Panc1 (cell line): ENCODE results near the gene GTPBP10. TPM values are rescaled to one million over a fixed set of nuclear protein-coding genes. Genes with fewer than 3 reads are reported as not detected.

ENCODE experiments used
- ATAC-seq: fragments of 200-7000 bp; cut with Tn5 transposase; 2 replicates; pipeline ENCODE4 v1.9.1; 2020; ENCODE audit warnings: mild to moderate bottlenecking, moderate library complexity
- BruUV-seq: library from RNA; stranded (reverse); fragments of 400-500 nt; replicated peaks from 2 replicates; lab custom pipeline; 2021; lab: Mats Ljungman, UMichigan
- CTCF ChIA-PET: fragments of 300-600 bp; sonication (Branson Sonifier 250); formaldehyde crosslinking; loops from one replicate; lab custom pipeline; 2022; ENCODE audit warnings: antibody characterized with exemption; lab: Charles Lee
- POLR2A ChIA-PET: fragments of 300-600 bp; sonication (Branson Sonifier 250); formaldehyde crosslinking; loops from one replicate; lab custom pipeline; 2022; ENCODE audit warnings: antibody characterized with exemption; lab: Charles Lee
- DNase-seq: peaks from one replicate; pipeline ENCODE4 v3.0.0-alpha.2; 2010; ENCODE audit warnings: low read depth, low spot score
- H3K27ac ChIP-seq: 2 replicates; pipeline ENCODE4 v1.5.1; 2011; ENCODE audit warnings: mild to moderate bottlenecking, low read length, inconsistent platforms
- H3K27me3 ChIP-seq: fragments of 200-500 bp; sonication (Bioruptor generic); 2 replicates; pipeline ENCODE4 v1.6.0; 2014; ENCODE audit warnings: low read length, inconsistent platforms; ENCODE audit not compliant: control insufficient read depth, insufficient read depth
- H3K36me3 ChIP-seq: fragments of 200-500 bp; sonication (Bioruptor generic); 2 replicates; pipeline ENCODE4 v1.5.1; 2014; ENCODE audit warnings: inconsistent platforms, mild to moderate bottlenecking, low read length, moderate library complexity; ENCODE audit not compliant: control insufficient read depth, insufficient read depth
- H3K4me1 ChIP-seq: 2 replicates; pipeline ENCODE4 v1.5.1; 2011; ENCODE audit warnings: inconsistent platforms, mild to moderate bottlenecking, low read length, moderate library complexity; ENCODE audit not compliant: control insufficient read depth, insufficient read depth
- H3K4me3 ChIP-seq, 2 experiments: 2 replicates each; pipeline ENCODE4 v1.5.1; 2011 to 2012; ENCODE audit warnings: low read depth in 2 of 2, low read length in 2 of 2, mild to moderate bottlenecking in 2 of 2, inconsistent platforms in 1 of 2, moderate library complexity in 1 of 2
- H3K9me3 ChIP-seq: fragments of 200-500 bp; sonication (Bioruptor generic); 2 replicates; pipeline ENCODE4 v1.5.1; 2014; ENCODE audit warnings: low read depth, mild to moderate bottlenecking, inconsistent platforms, low read length, moderate library complexity; ENCODE audit not compliant: control insufficient read depth, insufficient read depth
- POLR2AphosphoS5 ChIP-seq: IDR thresholded peaks from 2 replicates; pipeline ENCODE4 v1.6.1; 2012; ENCODE audit warnings: mild to moderate bottlenecking, low read depth, low read length, moderate library complexity
- SIN3A ChIP-seq: IDR thresholded peaks from 2 replicates; pipeline ENCODE4 v1.6.1; 2012; ENCODE audit warnings: low read depth, mild to moderate bottlenecking, low read length, moderate library complexity, borderline replicate concordance; ENCODE audit not compliant: insufficient read depth
- TCF7L2 ChIP-seq: IDR thresholded peaks from 2 replicates; pipeline ENCODE4 v1.6.1; 2011; ENCODE audit warnings: mild to moderate bottlenecking, low read depth, low read length, inconsistent platforms
- in situ Hi-C: cut with HindIII; loops from 2 replicates; pipeline ENCODE4 v1.10.0; 2016; ENCODE audit warnings: low sequenced_read_pairs, low pct_unique_long_range_greater_than_20kb
- intact Hi-C: fragments of 100-400 bp; cut with micrococcal nuclease; formaldehyde crosslinking; loops from one replicate; pipeline ENCODE4 v1.10.0; 2022; ENCODE audit not compliant: unreplicated experiment
- total RNA-seq: library from RNA; stranded (reverse); gene quantifications from one replicate; pipeline ENCODE4 v1.2.1, GENCODE V29; 2021; ENCODE audit not compliant: unreplicated experiment
- TF ChIP-seq, protein P1 (sequence below), 2 experiments: IDR thresholded peaks; 2 replicates each; pipeline ENCODE4 v1.6.1; 2011 to 2012; ENCODE audit warnings: low read depth in 2 of 2, control low read depth in 1 of 2, low read length in 1 of 2, mild to moderate bottlenecking in 1 of 2, moderate library complexity in 1 of 2; ENCODE audit not compliant: insufficient read depth in 1 of 2
- TF ChIP-seq, protein P2 (sequence below): fragments of 450-650 bp; IDR thresholded peaks from 2 replicates; pipeline ENCODE4 v1.5.1; 2017; ENCODE audit warnings: mild to moderate bottlenecking

Gene GTPBP10
- total RNA-seq, 1 experiment from 2014 or later = 23.7 TPM

DNA sequence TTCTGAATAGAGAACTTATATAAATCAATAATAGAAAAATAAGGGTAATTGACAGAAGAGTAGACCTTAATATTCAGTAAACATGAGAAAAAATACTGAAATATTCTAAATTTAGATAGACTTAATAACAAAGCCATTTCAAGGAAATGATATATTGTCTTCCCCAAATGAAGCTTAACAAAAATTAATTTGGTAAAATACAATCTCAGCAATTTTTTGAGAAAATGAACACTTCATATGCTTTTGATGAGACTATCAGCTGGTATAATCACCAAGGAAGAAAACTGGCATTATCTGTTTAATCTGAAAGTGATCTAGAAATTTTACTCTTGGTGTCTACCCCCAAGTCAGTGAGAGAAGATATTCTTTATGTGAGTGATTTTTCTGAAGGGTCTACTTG is 23.7 kb upstream of the GTPBP10 start:
- H3K27me3 ChIP-seq = peaks cover 55% of the 10 kb centered on the region
- H3K36me3 ChIP-seq = no peaks in the 10 kb centered on the region; the same call in 1 of the 2 replicates
- CTCF ChIA-PET = no interaction called here
- no peak for DNase-seq
- no TSS peak for BruUV-seq
- intact Hi-C loops = no loop called here
- 0 out of 2 replicates have a peak, but pooled peaks cover 2% of the 10 kb centered on the region for H3K4me1 ChIP-seq
- no peak for ATAC-seq
- no peak overlapping the region for H3K27ac ChIP-seq
- TF ChIP-seq, protein P1, sequence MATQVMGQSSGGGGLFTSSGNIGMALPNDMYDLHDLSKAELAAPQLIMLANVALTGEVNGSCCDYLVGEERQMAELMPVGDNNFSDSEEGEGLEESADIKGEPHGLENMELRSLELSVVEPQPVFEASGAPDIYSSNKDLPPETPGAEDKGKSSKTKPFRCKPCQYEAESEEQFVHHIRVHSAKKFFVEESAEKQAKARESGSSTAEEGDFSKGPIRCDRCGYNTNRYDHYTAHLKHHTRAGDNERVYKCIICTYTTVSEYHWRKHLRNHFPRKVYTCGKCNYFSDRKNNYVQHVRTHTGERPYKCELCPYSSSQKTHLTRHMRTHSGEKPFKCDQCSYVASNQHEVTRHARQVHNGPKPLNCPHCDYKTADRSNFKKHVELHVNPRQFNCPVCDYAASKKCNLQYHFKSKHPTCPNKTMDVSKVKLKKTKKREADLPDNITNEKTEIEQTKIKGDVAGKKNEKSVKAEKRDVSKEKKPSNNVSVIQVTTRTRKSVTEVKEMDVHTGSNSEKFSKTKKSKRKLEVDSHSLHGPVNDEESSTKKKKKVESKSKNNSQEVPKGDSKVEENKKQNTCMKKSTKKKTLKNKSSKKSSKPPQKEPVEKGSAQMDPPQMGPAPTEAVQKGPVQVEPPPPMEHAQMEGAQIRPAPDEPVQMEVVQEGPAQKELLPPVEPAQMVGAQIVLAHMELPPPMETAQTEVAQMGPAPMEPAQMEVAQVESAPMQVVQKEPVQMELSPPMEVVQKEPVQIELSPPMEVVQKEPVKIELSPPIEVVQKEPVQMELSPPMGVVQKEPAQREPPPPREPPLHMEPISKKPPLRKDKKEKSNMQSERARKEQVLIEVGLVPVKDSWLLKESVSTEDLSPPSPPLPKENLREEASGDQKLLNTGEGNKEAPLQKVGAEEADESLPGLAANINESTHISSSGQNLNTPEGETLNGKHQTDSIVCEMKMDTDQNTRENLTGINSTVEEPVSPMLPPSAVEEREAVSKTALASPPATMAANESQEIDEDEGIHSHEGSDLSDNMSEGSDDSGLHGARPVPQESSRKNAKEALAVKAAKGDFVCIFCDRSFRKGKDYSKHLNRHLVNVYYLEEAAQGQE (IDR thresholded peaks at IDR 0.05; ENCODE audit: insufficient read depth in 1 of 2, low read depth in 2 of 2, low read length in 1 of 2) = no peak
- TF ChIP-seq SIN3A (no peak), POLR2AphosphoS5 (no peak), TCF7L2 (no peak)
- TF ChIP-seq, protein P2, sequence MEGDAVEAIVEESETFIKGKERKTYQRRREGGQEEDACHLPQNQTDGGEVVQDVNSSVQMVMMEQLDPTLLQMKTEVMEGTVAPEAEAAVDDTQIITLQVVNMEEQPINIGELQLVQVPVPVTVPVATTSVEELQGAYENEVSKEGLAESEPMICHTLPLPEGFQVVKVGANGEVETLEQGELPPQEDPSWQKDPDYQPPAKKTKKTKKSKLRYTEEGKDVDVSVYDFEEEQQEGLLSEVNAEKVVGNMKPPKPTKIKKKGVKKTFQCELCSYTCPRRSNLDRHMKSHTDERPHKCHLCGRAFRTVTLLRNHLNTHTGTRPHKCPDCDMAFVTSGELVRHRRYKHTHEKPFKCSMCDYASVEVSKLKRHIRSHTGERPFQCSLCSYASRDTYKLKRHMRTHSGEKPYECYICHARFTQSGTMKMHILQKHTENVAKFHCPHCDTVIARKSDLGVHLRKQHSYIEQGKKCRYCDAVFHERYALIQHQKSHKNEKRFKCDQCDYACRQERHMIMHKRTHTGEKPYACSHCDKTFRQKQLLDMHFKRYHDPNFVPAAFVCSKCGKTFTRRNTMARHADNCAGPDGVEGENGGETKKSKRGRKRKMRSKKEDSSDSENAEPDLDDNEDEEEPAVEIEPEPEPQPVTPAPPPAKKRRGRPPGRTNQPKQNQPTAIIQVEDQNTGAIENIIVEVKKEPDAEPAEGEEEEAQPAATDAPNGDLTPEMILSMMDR = no peak
- POLR2A ChIA-PET = no interaction called here
- in situ Hi-C loops = no loop called here
- no peak overlapping the region for H3K4me3 ChIP-seq
- no peaks in the 10 kb centered on the region for H3K9me3 ChIP-seq

DNA sequence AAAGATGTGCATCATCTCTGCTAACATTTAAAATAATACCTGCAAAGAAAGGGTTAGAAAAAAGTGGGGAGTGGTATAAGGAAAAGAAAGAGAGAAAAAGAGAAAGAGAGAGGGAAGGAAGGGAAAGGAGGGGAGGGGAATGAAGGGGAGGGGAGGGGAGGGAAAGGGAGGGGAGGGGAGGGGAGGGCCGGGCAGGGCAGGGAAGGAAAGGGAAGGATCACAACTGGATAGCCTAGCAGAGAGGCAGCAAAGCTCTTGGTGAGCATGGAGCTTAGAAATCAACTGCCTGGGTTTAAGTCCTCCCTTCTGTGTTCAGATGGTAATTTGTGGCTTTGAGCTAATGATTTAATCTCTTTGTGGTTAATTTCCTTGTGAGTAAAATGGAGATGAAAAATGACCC is 20.0 kb upstream of the GTPBP10 start:
- H3K27me3 ChIP-seq = peaks cover 26% of the 10 kb centered on the region
- H3K27ac ChIP-seq = no peak overlapping the region
- CTCF ChIA-PET = no interaction called here
- no TSS peak for BruUV-seq
- H3K36me3 ChIP-seq = no peaks in the 10 kb centered on the region; the same call in 1 of the 2 replicates
- no peak overlapping the region for H3K4me3 ChIP-seq
- TF ChIP-seq, protein P1 (IDR thresholded peaks at IDR 0.05; ENCODE audit: insufficient read depth in 1 of 2, low read depth in 2 of 2, low read length in 1 of 2) = no peak
- TF ChIP-seq, protein P2 = no peak
- no peak for TF ChIP-seq TCF7L2
- no peak for TF ChIP-seq POLR2AphosphoS5
- no peak for TF ChIP-seq SIN3A
- no peaks in the 10 kb centered on the region for H3K9me3 ChIP-seq
- DNase-seq (no peak), ATAC-seq (no peak)
- intact Hi-C loops (no loop called here), in situ Hi-C loops (no loop called here)
- no peaks in the 10 kb centered on the region for H3K4me1 ChIP-seq
- POLR2A ChIA-PET = no interaction called here
